Upper lobe of left lung (tissue), 4 donors: ENCODE results near the gene NWD2.

ENCODE experiments used
- CTCF ChIP-seq, 6 experiments: fragments of 450-650 bp in 4 of 6; fragments of 200-600 bp in 2 of 6; sonication (generic) in 2 of 6; IDR thresholded peaks; one replicate each; pipeline ENCODE4 v1.5.1; 2016 to 2019; ENCODE audit warnings: antibody characterized with exemption in 6 of 6
- EP300 ChIP-seq, 4 donors: sonication (generic); formaldehyde crosslinking; IDR thresholded peaks; one replicate each; pipeline ENCODE4 v1.5.1; 2017; ENCODE audit warnings: antibody characterized with exemption in 4 of 4, control low read depth in 2 of 4
- POLR2A ChIP-seq, 4 donors: fragments of 450-650 bp; IDR thresholded peaks; one replicate each; pipeline ENCODE4 v1.5.1; 2016 to 2017; ENCODE audit warnings: antibody characterized with exemption in 4 of 4, mild to moderate bottlenecking in 2 of 4
- POLR2AphosphoS5 ChIP-seq, 2 donors: sonication (generic); formaldehyde crosslinking; IDR thresholded peaks; one replicate each; pipeline ENCODE4 v1.5.1; 2017; ENCODE audit warnings: antibody characterized with exemption in 2 of 2

- TF ChIP-seq CTCF (IDR thresholded peaks at IDR 0.05) (no peak), POLR2AphosphoS5 (IDR thresholded peaks at IDR 0.05) (no peak), EP300 (IDR thresholded peaks at IDR 0.05) (no peak), POLR2A (IDR thresholded peaks at IDR 0.05) (no peak)
These were observed 144.8 kb downstream of the NWD2 start for GRCh38 chr4:37389366-37389765.
